ENCODE results near the gene YIPF1. TPM values are rescaled to one million over a fixed set of nuclear protein-coding genes. Genes with fewer than 3 reads are reported as not detected.

YIPF1 gene
- total and polyA plus RNA-seq, 2 donors (not counting 1 experiment from before 2014, with no cell fraction given) = 13.9 to 15.8 TPM

DNA sequence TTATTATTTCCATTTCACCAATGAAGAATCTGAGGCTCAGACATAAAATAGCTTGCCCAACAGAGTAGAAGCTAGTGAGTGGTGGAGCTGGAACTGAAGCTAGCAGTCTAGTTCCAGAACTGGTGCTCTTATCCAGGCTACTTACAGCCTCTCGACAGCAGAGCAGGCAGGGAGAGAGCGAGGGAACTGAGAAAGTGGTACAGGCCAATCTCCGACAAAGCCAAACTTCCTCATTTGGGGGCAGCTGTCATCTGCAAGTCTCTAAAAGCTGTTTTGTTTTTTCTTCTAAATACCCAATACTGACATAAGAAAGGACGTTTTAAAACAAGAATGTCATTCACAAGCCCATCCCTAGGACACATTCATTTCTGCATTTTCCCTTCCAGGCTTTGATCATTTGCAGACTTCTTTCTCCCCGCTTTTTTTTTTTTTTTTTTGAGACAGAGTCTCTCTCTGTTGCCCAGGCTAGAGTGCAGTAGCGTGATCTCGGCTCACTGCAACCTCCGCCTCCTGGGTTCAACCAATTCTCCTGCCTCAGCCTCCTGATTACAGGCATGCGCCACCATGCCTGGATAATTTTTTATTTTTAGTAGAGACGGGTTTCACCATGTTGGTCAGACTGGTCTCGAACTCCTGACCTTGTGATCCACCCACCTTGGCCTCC is 20.0 kb downstream of the YIPF1 start:
- Histone ChIP-seq H2AFZ (ENCODE audit: insufficient read depth, low read depth, low read length, poor library complexity, severe bottlenecking) (peak overlapping the region; percentile 31), H3K9ac (ENCODE audit: low read length) (peak overlapping the region; percentile 24), H3K4me1 (ENCODE audit: control insufficient read depth in 2 of 2, insufficient read depth in 2 of 2, low read length in 2 of 2) (peaks cover 6 to 7% of the 10 kb centered on the region in 2 donors), H3K27ac (ENCODE audit: low read length in 2 of 2) (peak overlapping the region in 1 of 2 donors; percentile 51), H4K20me1 (ENCODE audit: control insufficient read depth, insufficient read depth, low read length, poor library complexity, severe bottlenecking) (no peaks in the 10 kb centered on the region), H3K4me2 (replicated peaks; ENCODE audit: low read depth, low read length, poor library complexity, severe bottlenecking) (peak overlapping the region; percentile 29), H3K9me3 (ENCODE audit: control extremely low read depth in 1 of 3, control insufficient read depth in 2 of 3, insufficient read depth in 1 of 3, low read length in 2 of 3) (no peaks in the 10 kb centered on the region), H3K36me3 (replicated peaks in 1 of 2; ENCODE audit: control extremely low read depth in 1 of 2, control insufficient read depth in 1 of 2, extremely low read depth in 1 of 2, insufficient read depth in 2 of 2, low read length in 1 of 2) (peaks cover 9 to 25% of the 10 kb centered on the region in 2 experiments), H3K27me3 (replicated peaks in 1 of 4; ENCODE audit: control extremely low read depth in 1 of 4, control insufficient read depth in 3 of 4, insufficient read depth in 4 of 4, low read length in 3 of 4) (no peaks in the 10 kb centered on the region), H3K4me3 (ENCODE audit: control extremely low read depth in 1 of 5, extremely low read depth in 1 of 5, insufficient read depth in 1 of 5, low read depth in 2 of 5, low read length in 4 of 5) (no peak overlapping the region), H3K79me2 (ENCODE audit: control insufficient read depth, insufficient read depth, low read length) (no peaks in the 10 kb centered on the region)
- Mint-ChIP-seq H3K4me3 (peak overlapping the region; percentile 5), H3K27me3 (no peaks in the 10 kb centered on the region), H3K9me3 (ENCODE audit: insufficient read depth) (no peaks in the 10 kb centered on the region), H3K4me1 (peaks cover 5% of the 10 kb centered on the region), H3K27ac (peak overlapping the region; percentile 72)
- DNase-seq (peak; percentile 55), ATAC-seq (ENCODE audit: low read depth) (peak; percentile 85)
- ChIA-PET POLR2A (no interaction called here), CTCF (interaction anchor here (0.7 to 4.3 kb wide), 7 partner anchors 9 to 179 kb away, joined by 3 to 53 read pairs (median 5); no protein-coding TSS in a partner anchor)
- 28% methylated on average over 5 of the region's 11 CpGs for WGBS (ENCODE audit: insufficient coverage)
- TF ChIP-seq CTCF (IDR thresholded peaks at IDR 0.05) (no peak), EZH2 (IDR thresholded peaks at IDR 0.05; ENCODE audit: borderline replicate concordance, insufficient read depth, low read depth, low read length, poor library complexity, severe bottlenecking) (no peak)
- intact Hi-C loops (cut with micrococcal nuclease) = no loop called here

DNA sequence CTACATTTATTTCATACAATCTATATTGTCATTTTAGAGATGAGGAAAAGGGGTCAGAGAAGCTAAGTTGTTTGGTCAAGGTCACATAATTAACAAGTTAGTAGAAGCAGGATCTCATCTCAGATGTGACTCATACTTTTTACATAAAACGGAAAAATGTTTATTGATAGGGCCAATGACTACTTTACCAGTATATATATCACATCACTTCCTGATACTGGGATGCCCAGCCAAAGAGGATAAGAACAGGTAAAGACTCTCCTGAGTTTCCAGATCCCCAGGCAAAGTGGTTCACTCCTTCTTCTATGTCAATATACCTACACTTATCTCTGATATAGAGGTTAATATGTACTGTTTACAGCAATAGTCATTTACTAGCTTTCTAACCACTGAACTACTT is 21.0 kb downstream of the YIPF1 start:
- no peaks in the 10 kb centered on the region for H4K20me1 ChIP-seq (ENCODE audit: control insufficient read depth, insufficient read depth, low read length, poor library complexity, severe bottlenecking)
- no peak overlapping the region for H3K27ac ChIP-seq (ENCODE audit: low read length in 2 of 2)
- H3K4me3 Mint-ChIP-seq = no peak overlapping the region
- DNase-seq (no peak), ATAC-seq (ENCODE audit: low read depth) (no peak)
- ChIA-PET POLR2A (no interaction called here), CTCF (interaction anchor here (1.9 to 4.3 kb wide), 3 partner anchors 9 to 91 kb away, joined by 10 to 53 read pairs (median 21); no protein-coding TSS in a partner anchor)
- no peak overlapping the region for H3K27ac Mint-ChIP-seq
- no peaks in the 10 kb centered on the region for H3K9me3 Mint-ChIP-seq (ENCODE audit: insufficient read depth)
- no peak for TF ChIP-seq EZH2 (IDR thresholded peaks at IDR 0.05; ENCODE audit: borderline replicate concordance, insufficient read depth, low read depth, low read length, poor library complexity, severe bottlenecking)
- no peak for TF ChIP-seq CTCF (IDR thresholded peaks at IDR 0.05)
- H3K4me3 ChIP-seq (ENCODE audit: control extremely low read depth in 1 of 5, extremely low read depth in 1 of 5, insufficient read depth in 1 of 5, low read depth in 2 of 5, low read length in 4 of 5) = no peak overlapping the region
- intact Hi-C loops (cut with micrococcal nuclease) = no loop called here
- H3K9me3 ChIP-seq (ENCODE audit: control extremely low read depth in 1 of 3, control insufficient read depth in 2 of 3, insufficient read depth in 1 of 3, low read length in 2 of 3) = no peaks in the 10 kb centered on the region
- no peak overlapping the region for H3K9ac ChIP-seq (ENCODE audit: low read length)
- no peak overlapping the region for H2AFZ ChIP-seq (ENCODE audit: insufficient read depth, low read depth, low read length, poor library complexity, severe bottlenecking)
- H3K4me2 ChIP-seq (replicated peaks; ENCODE audit: low read depth, low read length, poor library complexity, severe bottlenecking) = no peak overlapping the region
- peaks cover 9 to 25% of the 10 kb centered on the region in 2 experiments for H3K36me3 ChIP-seq (replicated peaks in 1 of 2; ENCODE audit: control extremely low read depth in 1 of 2, control insufficient read depth in 1 of 2, extremely low read depth in 1 of 2, insufficient read depth in 2 of 2, low read length in 1 of 2)
- H3K4me1 Mint-ChIP-seq = peaks cover 5% of the 10 kb centered on the region
- no peaks in the 10 kb centered on the region for H3K27me3 ChIP-seq (replicated peaks in 1 of 4; ENCODE audit: control extremely low read depth in 1 of 4, control insufficient read depth in 3 of 4, insufficient read depth in 4 of 4, low read length in 3 of 4)
- no peaks in the 10 kb centered on the region for H3K27me3 Mint-ChIP-seq
- H3K4me1 ChIP-seq (ENCODE audit: control insufficient read depth in 2 of 2, insufficient read depth in 2 of 2, low read length in 2 of 2) = peaks cover 6 to 7% of the 10 kb centered on the region in 2 donors
- WGBS (ENCODE audit: insufficient coverage) = 100% methylated on average over 1 of the region's 1 CpG
- no peaks in the 10 kb centered on the region for H3K79me2 ChIP-seq (ENCODE audit: control insufficient read depth, insufficient read depth, low read length)

Data from B cell (primary cell).